Heart right ventricle (tissue), 16 donors: Measurements from ENCODE around the gene DIS3L2. TPM values are rescaled to one million over a fixed set of nuclear protein-coding genes. Genes with fewer than 3 reads are reported as not detected.

Experiments used
- ATAC-seq, 8 donors: fragments of 200-7000 bp; cut with Tn5 transposase; one replicate each; pipeline ENCODE4 v1.9.1; 2020; ENCODE audit warnings: mild to moderate bottlenecking in 8 of 8, moderate library complexity in 8 of 8, moderate number of reproducible peaks in 1 of 8
- DNase-seq, 2 donors: peaks; one replicate each; pipeline ENCODE4 v3.0.0-alpha.2; 2020
- H3K27ac ChIP-seq, 10 donors: fragments of 200-600 bp; sonication (generic) in 2 of 10; one replicate each; pipeline versions ENCODE4 v1.5.0 to v1.8.0; 2020 to 2022; ENCODE audit warnings: mild to moderate bottlenecking in 3 of 10
- H3K27me3 ChIP-seq, 7 donors: fragments of 200-600 bp; one replicate each; pipeline ENCODE4 v1.8.0; 2021 to 2022; ENCODE audit warnings: mild to moderate bottlenecking in 2 of 7
- H3K36me3 ChIP-seq, 9 donors: fragments of 200-600 bp; sonication (generic) in 1 of 9; one replicate each; pipeline versions ENCODE4 v1.5.0 to v1.8.0; 2020 to 2022; ENCODE audit warnings: mild to moderate bottlenecking in 2 of 9
- H3K4me1 ChIP-seq, 9 donors: fragments of 200-600 bp; sonication (generic) in 1 of 9; one replicate each; pipeline versions ENCODE4 v1.5.0 to v1.8.0; 2020 to 2022; ENCODE audit warnings: mild to moderate bottlenecking in 4 of 9
- H3K4me3 ChIP-seq, 10 donors: fragments of 200-600 bp; sonication (generic) in 2 of 10; one replicate each; pipeline versions ENCODE4 v1.5.0 to v1.8.0; 2020 to 2022; ENCODE audit warnings: mild to moderate bottlenecking in 7 of 10, moderate library complexity in 2 of 10
- H3K9me3 ChIP-seq, 11 donors: fragments of 200-600 bp in 10 of 11; sonication (generic) in 2 of 11; one replicate each; pipeline versions ENCODE4 v1.5.0 to v1.8.0; 2013 to 2022; ENCODE audit warnings: mild to moderate bottlenecking in 2 of 11, control low read depth in 1 of 11, moderate library complexity in 1 of 11
- CTCF ChIP-seq, 9 donors: fragments of 200-600 bp; sonication (generic) in 2 of 9; IDR thresholded peaks; one replicate each; pipeline versions ENCODE4 v1.5.0 to v1.8.0; 2021 to 2022; ENCODE audit warnings: antibody characterized with exemption in 9 of 9, mild to moderate bottlenecking in 5 of 9, moderate library complexity in 1 of 9
- WGBS, 2 donors: extraction: QIAGEN DNeasy Blood & Tissue Kit; methylation state at CpG; one replicate each; pipeline ENCODE4 v1.1.7; 2013; ENCODE audit warnings: inconsistent platforms in 1 of 2; 5-methylcytosine and 5-hydroxymethylcytosine counted together
- intact Hi-C, 10 donors: fragments of 100-400 bp; cut with DNase I; formaldehyde crosslinking; loops; one replicate each; pipeline versions ENCODE4 v1.11.1 to v1.14.2; 2022
- polyA plus RNA-seq, 2 donors: library from polyadenylated mRNA; stranded (reverse); fragments of 200-250 nt; gene quantifications; one replicate each; pipeline ENCODE4 v1.2.3, GENCODE V29; 2013
- total RNA-seq, 10 donors: library from RNA; stranded (reverse); fragmentation: NEBNext Ultra II Directional in 3 of 10; extraction: Animal tissue kit (Norgen Biotek cat#: 25700) in 3 of 10; gene quantifications; one replicate each; pipeline versions ENCODE4 v1.2.1 to v1.2.4, GENCODE V29; 2021 to 2023
- donor health status: Arrhythmogenic right ventricular cardiomyopathy.
- donor health status: ischemic (EF 13 %, LVEDD 7.1; RV severe dilation, severe dysfunction).
- donor health status: healthy with polysubstance abuse.
- donor health status: DM: no; HTN: yes; CAD: no.
- donor health status: DM: no; HTN: no; CAD: no.
- donor health status: ischemic (EF 25% LVEDD 6.9; RV normal size, moderate dysfunction).
- donor health status: ischemic (EF 25% LVEDD 5.7; RV mildly dilated, moderate dysfunction).
- donor health status: healthy.
- donor health status: DM: yes; HTN: yes; CAD: no.
- donor health status: Ischemic cardiomyopathy.
- donor health status: ischemic (EF 35%, LVEDD 5.7; RV mildly dilated, moderate dysfunction).
- donor health status: nonischemic (EF 11% LVEDD 7.7; RV severe dilation, severe dysfunction).
- donor health status: DM: yes; HTN: yes; CAD: no.
- donor health status: PGD.
- donor health status: ischemic (EF 29% LVEDD 5.4; RV normal size, mild dysfunction).
- donor health status: nonischemic (EF 23%, LVEDD 6.1; RV moderate dilation, normal function).

Gene DIS3L2
- total and polyA plus RNA-seq, 12 donors = 9.5 to 24.5 (median 18.5) TPM

GRCh38 chr2:232327105-232328031 is 365.9 kb downstream of the DIS3L2 start:
- TF ChIP-seq CTCF (IDR thresholded peaks at IDR 0.05) = peak; percentile 56 to 84 (median 78)
- ATAC-seq (peak in 7 of 8 donors; percentile 35 to 73 (median 66)), DNase-seq (peak; percentile 58 to 71)
- Histone ChIP-seq H3K9me3 (no peaks in the 10 kb centered on the region), H3K4me1 (peaks cover 0 to 11% (median 3%) of the 10 kb centered on the region in 9 donors), H3K27ac (no peak overlapping the region), H3K4me3 (no peak overlapping the region), H3K36me3 (no peaks in the 10 kb centered on the region), H3K27me3 (no peaks in the 10 kb centered on the region)
- WGBS, 2 donors = 67 to 68% methylated on average over 12 of the region's 12 CpGs
- intact Hi-C loops = loop anchor here (2.0 to 10.0 kb wide), 9 partner anchors 107 to 420 kb away; partner anchors contain the start of gene NPPC (in 7 of the 10)

DNA sequence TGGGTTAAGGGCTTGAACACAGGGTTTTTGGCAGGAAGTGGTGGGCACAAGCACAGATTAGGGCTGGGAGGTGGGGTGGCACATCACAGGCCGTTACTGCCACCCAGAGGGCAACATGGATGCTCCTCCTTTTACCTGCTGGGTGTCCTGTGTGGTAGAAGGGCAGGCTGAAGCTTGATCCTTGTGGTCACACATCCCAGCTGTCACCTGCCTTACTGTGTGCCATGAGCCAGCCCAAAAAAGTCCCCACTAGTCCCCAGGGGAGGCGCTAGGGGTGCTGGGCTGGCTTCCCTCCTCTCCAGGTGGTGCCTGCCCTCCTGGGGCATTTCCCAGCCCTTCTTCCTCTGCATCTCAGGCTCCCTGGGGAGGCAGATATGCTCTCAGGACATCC is 366.5 kb downstream of the DIS3L2 start:
- no peaks in the 10 kb centered on the region for H3K27me3 ChIP-seq
- H3K4me3 ChIP-seq = no peak overlapping the region
- no peak for TF ChIP-seq CTCF (IDR thresholded peaks at IDR 0.05)
- ATAC-seq = no peak
- peaks cover 0 to 11% (median 3%) of the 10 kb centered on the region in 9 donors for H3K4me1 ChIP-seq
- H3K9me3 ChIP-seq = no peaks in the 10 kb centered on the region
- intact Hi-C loops = loop anchor here (5.0 to 10.0 kb wide), 6 partner anchors 107 to 421 kb away; partner anchors contain the start of gene NPPC (in 6 of the 10)
- DNase-seq = no peak
- H3K27ac ChIP-seq = no peak overlapping the region
- no peaks in the 10 kb centered on the region for H3K36me3 ChIP-seq
- 95 to 96% methylated on average over 2 of the region's 2 CpGs for WGBS, 2 donors

GRCh38 chr2:232328516-232329460 is 367.3 kb downstream of the DIS3L2 start:
- WGBS, 2 donors = 94 to 96% methylated on average over 14 of the region's 14 CpGs
- Histone ChIP-seq H3K36me3 (peaks cover 0 to 4% (median 0%) of the 10 kb centered on the region in 9 donors), H3K27ac (no peak overlapping the region), H3K4me3 (no peak overlapping the region), H3K9me3 (no peaks in the 10 kb centered on the region), H3K4me1 (peaks cover 0 to 11% (median 3%) of the 10 kb centered on the region in 9 donors), H3K27me3 (no peaks in the 10 kb centered on the region)
- intact Hi-C loops = loop anchor here (5.0 to 10.0 kb wide), 6 partner anchors 106 to 421 kb away; partner anchors contain the start of gene NPPC (in 6 of the 10)
- ATAC-seq = no peak
- no peak for DNase-seq
- no peak for TF ChIP-seq CTCF (IDR thresholded peaks at IDR 0.05)

GRCh38 chr2:232329716-232330067 is 368.2 kb downstream of the DIS3L2 start:
- TF ChIP-seq CTCF (IDR thresholded peaks at IDR 0.05) = no peak
- peaks cover 0 to 10% (median 0%) of the 10 kb centered on the region in 9 donors for H3K36me3 ChIP-seq
- DNase-seq (no peak), ATAC-seq (no peak)
- peaks cover 0 to 11% (median 3%) of the 10 kb centered on the region in 9 donors for H3K4me1 ChIP-seq
- intact Hi-C loops = loop anchor here (5.0 to 10.0 kb wide), 6 partner anchors 105 to 422 kb away; partner anchors contain the start of gene NPPC (in 6 of the 10)
- 93 to 98% methylated on average over 15 of the region's 15 CpGs for WGBS, 2 donors
- no peak overlapping the region for H3K27ac ChIP-seq
- no peaks in the 10 kb centered on the region for H3K27me3 ChIP-seq
- no peaks in the 10 kb centered on the region for H3K9me3 ChIP-seq
- no peak overlapping the region for H3K4me3 ChIP-seq
